Neural progenitor cell (in vitro differentiated cells): Measurements from ENCODE around the gene CACNA1C. TPM values are rescaled to one million over a fixed set of nuclear protein-coding genes. Genes with fewer than 3 reads are reported as not detected.

ENCODE experiments used
- DNase-seq: peaks from one replicate; pipeline ENCODE4 v3.0.0-alpha.2; 2016; ENCODE audit warnings: low spot score
- H2AFZ ChIP-seq: fragments of 200-600 bp; sonication (generic); replicated peaks from 2 replicates; pipeline ENCODE4 v1.6.1; 2016; ENCODE audit warnings: antibody characterized with exemption
- H3F3A ChIP-seq: fragments of 200-600 bp; sonication (generic); 2 replicates; pipeline ENCODE4 v1.6.1; 2016; ENCODE audit warnings: antibody characterized with exemption, low read depth
- H3K27ac ChIP-seq: fragments of 200-600 bp; sonication (generic); 2 replicates; pipeline ENCODE4 v1.5.1; 2016; ENCODE audit warnings: mild to moderate bottlenecking
- H3K27me3 ChIP-seq: fragments of 200-600 bp; sonication (generic); 2 replicates; pipeline ENCODE4 v1.6.1; 2016; ENCODE audit warnings: mild to moderate bottlenecking, moderate library complexity
- H3K36me3 ChIP-seq: fragments of 200-600 bp; sonication (generic); 2 replicates; pipeline ENCODE4 v1.5.1; 2016
- H3K4me1 ChIP-seq: fragments of 200-600 bp; sonication (generic); 2 replicates; pipeline ENCODE4 v1.6.1; 2016; ENCODE audit warnings: mixed run types
- H3K4me2 ChIP-seq: fragments of 200-600 bp; sonication (generic); 2 replicates; pipeline ENCODE4 v1.6.1; 2016
- H3K4me3 ChIP-seq: fragments of 200-600 bp; sonication (generic); 2 replicates; pipeline ENCODE4 v1.5.1; 2016
- H3K79me2 ChIP-seq: fragments of 200-600 bp; sonication (generic); 2 replicates; pipeline ENCODE4 v1.6.1; 2016; ENCODE audit warnings: low read depth
- H3K9ac ChIP-seq: fragments of 200-600 bp; sonication (generic); 2 replicates; pipeline ENCODE4 v1.6.1; 2016
- H3K9me3 ChIP-seq: fragments of 200-600 bp; sonication (generic); 2 replicates; pipeline ENCODE4 v1.5.1; 2016; ENCODE audit warnings: low read depth
- H4K20me1 ChIP-seq: fragments of 200-600 bp; sonication (generic); 2 replicates; pipeline ENCODE4 v1.6.1; 2016; ENCODE audit warnings: low read depth
- H3K27ac Mint-ChIP-seq: 3 replicates; pipeline ENCODE4 v1.8.0; 2021; ENCODE audit warnings: mixed read lengths
- H3K27me3 Mint-ChIP-seq: 2 replicates; pipeline ENCODE4 v1.8.0; 2022; ENCODE audit warnings: low read depth, mild to moderate bottlenecking, inconsistent platforms, moderate library complexity, mixed read lengths; ENCODE audit not compliant: insufficient read depth
- H3K36me3 Mint-ChIP-seq: 3 replicates; pipeline ENCODE4 v1.8.0; 2021; ENCODE audit warnings: mixed read lengths
- H3K4me1 Mint-ChIP-seq: 3 replicates; pipeline ENCODE4 v1.8.0; 2021; ENCODE audit warnings: mixed read lengths
- H3K4me3 Mint-ChIP-seq: 3 replicates; pipeline ENCODE4 v1.8.0; 2021; ENCODE audit warnings: mild to moderate bottlenecking, moderate library complexity, mixed read lengths
- H3K9me3 Mint-ChIP-seq: 3 replicates; pipeline ENCODE4 v1.8.0; 2020; ENCODE audit warnings: mixed read lengths
- CTCF ChIP-seq: fragments of 200-600 bp; sonication (generic); IDR thresholded peaks from 2 replicates; pipeline ENCODE4 v1.5.1; 2017; ENCODE audit warnings: antibody characterized with exemption, mild to moderate bottlenecking
- EZH2 ChIP-seq: fragments of 200-600 bp; sonication (generic); IDR thresholded peaks from 2 replicates; pipeline ENCODE4 v1.6.1; 2017; ENCODE audit warnings: antibody characterized with exemption, mild to moderate bottlenecking, moderate library complexity
- EZH2phosphoT487 ChIP-seq: fragments of 200-600 bp; sonication (generic); IDR thresholded peaks from 2 replicates; pipeline ENCODE4 v1.6.1; 2017; ENCODE audit warnings: antibody characterized with exemption
- total RNA-seq: library from RNA; depleted of rRNA; stranded (reverse); fragments of >200 nt; gene quantifications from 2 replicates; pipeline ENCODE4 v1.2.3, GENCODE V29; 2015; ENCODE audit warnings: low replicate concordance

The CACNA1C gene
- total RNA-seq, 1 donor from 2014 or later = 2.7 TPM

- Mint-ChIP-seq H3K4me3 (no peak overlapping the region), H3K4me1 (peaks cover 13% of the 10 kb centered on the region), H3K27ac (no peak overlapping the region), H3K9me3 (no peaks in the 10 kb centered on the region), H3K27me3 (peaks cover 3% of the 10 kb centered on the region), H3K36me3 (no peaks in the 10 kb centered on the region)
- DNase-seq = no peak
- H3K4me2 ChIP-seq = no peak overlapping the region
- H3K4me1 ChIP-seq = no peaks in the 10 kb centered on the region
- no peak for TF ChIP-seq EZH2
- H3K9ac ChIP-seq = no peak overlapping the region
- no peak overlapping the region for H3K27ac ChIP-seq
- no peaks in the 10 kb centered on the region for H3F3A ChIP-seq
- H3K79me2 ChIP-seq = no peaks in the 10 kb centered on the region
- no peaks in the 10 kb centered on the region for H3K9me3 ChIP-seq
- no peak overlapping the region for H2AFZ ChIP-seq
- no peak overlapping the region for H3K4me3 ChIP-seq
- H4K20me1 ChIP-seq = no peaks in the 10 kb centered on the region
- no peaks in the 10 kb centered on the region for H3K36me3 ChIP-seq
- H3K27me3 ChIP-seq = no peaks in the 10 kb centered on the region
Measured at GRCh38 chr12:2118481-2119255, 65.9 kb downstream of the CACNA1C start.

GRCh38 chr12:2119266-2119665 lies 66.5 kb downstream of the CACNA1C start:
- no peaks in the 10 kb centered on the region for H3F3A ChIP-seq
- H3K27me3 Mint-ChIP-seq = peaks cover 3% of the 10 kb centered on the region
- H3K4me3 ChIP-seq = no peak overlapping the region
- H3K4me1 ChIP-seq = no peaks in the 10 kb centered on the region
- no peaks in the 10 kb centered on the region for H3K36me3 Mint-ChIP-seq
- H3K27ac ChIP-seq = no peak overlapping the region
- H4K20me1 ChIP-seq = no peaks in the 10 kb centered on the region
- H3K36me3 ChIP-seq = no peaks in the 10 kb centered on the region
- no peak for TF ChIP-seq EZH2
- no peak for TF ChIP-seq CTCF
- peaks cover 13% of the 10 kb centered on the region for H3K4me1 Mint-ChIP-seq
- H2AFZ ChIP-seq = no peak overlapping the region
- H3K79me2 ChIP-seq = no peaks in the 10 kb centered on the region
- no peak overlapping the region for H3K4me2 ChIP-seq
- no peak overlapping the region for H3K9ac ChIP-seq
- no peaks in the 10 kb centered on the region for H3K27me3 ChIP-seq
- H3K4me3 Mint-ChIP-seq = no peak overlapping the region
- no peaks in the 10 kb centered on the region for H3K9me3 ChIP-seq
- no peak overlapping the region for H3K27ac Mint-ChIP-seq
- no peak for DNase-seq
- H3K9me3 Mint-ChIP-seq = no peaks in the 10 kb centered on the region

GRCh38 chr12:2120982-2121758 lies 68.4 kb downstream of the CACNA1C start:
- H3K4me3 ChIP-seq = no peak overlapping the region
- no peak for DNase-seq
- no peaks in the 10 kb centered on the region for H3K4me1 ChIP-seq
- H3K27me3 ChIP-seq = no peaks in the 10 kb centered on the region
- Mint-ChIP-seq H3K27me3 (peaks cover 3% of the 10 kb centered on the region), H3K4me3 (no peak overlapping the region), H3K36me3 (no peaks in the 10 kb centered on the region), H3K27ac (no peak overlapping the region), H3K9me3 (no peaks in the 10 kb centered on the region), H3K4me1 (peaks cover 13% of the 10 kb centered on the region)
- H3F3A ChIP-seq = no peaks in the 10 kb centered on the region
- no peaks in the 10 kb centered on the region for H3K79me2 ChIP-seq
- no peak overlapping the region for H3K9ac ChIP-seq
- H3K4me2 ChIP-seq = no peak overlapping the region
- no peaks in the 10 kb centered on the region for H4K20me1 ChIP-seq
- H2AFZ ChIP-seq = no peak overlapping the region
- H3K27ac ChIP-seq = no peak overlapping the region
- TF ChIP-seq EZH2 = no peak
- no peak for TF ChIP-seq EZH2phosphoT487
- no peak for TF ChIP-seq CTCF
- no peaks in the 10 kb centered on the region for H3K9me3 ChIP-seq
- no peaks in the 10 kb centered on the region for H3K36me3 ChIP-seq
